ENCODE results near the gene COL17A1. TPM values are rescaled to one million over a fixed set of nuclear protein-coding genes. Genes with fewer than 3 reads are reported as not detected.
A peak's percentile ranks its signal among the peaks of the same experiment; 100 is the strongest.

Gene COL17A1
- total RNA-seq, 1 experiment from 2014 or later: 0.26 TPM

- H3K9me3 ChIP-seq (ENCODE audit: control insufficient read depth, insufficient read depth, low read depth, low read length): no peaks in the 10 kb centered on the region
- peak; percentile 70 for TF ChIP-seq CTCF (IDR thresholded peaks at IDR 0.05)
- TF ChIP-seq SIN3A (IDR thresholded peaks at IDR 0.05; ENCODE audit: borderline replicate concordance, insufficient read depth, low read depth, low read length): no peak
- ATAC-seq: peak; percentile 97
- H3K36me3 ChIP-seq (ENCODE audit: control insufficient read depth, insufficient read depth, low read length): peaks cover 31% of the 10 kb centered on the region
- POLR2A ChIA-PET: no interaction called here
- intact Hi-C loops (cut with micrococcal nuclease; ENCODE audit: unreplicated experiment) (loop anchor here (5.0 kb wide), 1 partner anchor 141 kb away; no protein-coding TSS in a partner anchor), in situ Hi-C loops (cut with HindIII; ENCODE audit: low pct_unique_long_range_greater_than_20kb, low sequenced_read_pairs) (no loop called here)
- H3K27ac ChIP-seq (ENCODE audit: low read length): no peak overlapping the region
- no peaks in the 10 kb centered on the region for H3K27me3 ChIP-seq (ENCODE audit: control insufficient read depth, insufficient read depth, low read length)
- H3K4me3 ChIP-seq (ENCODE audit: low read depth in 2 of 2, low read length in 2 of 2): no peak overlapping the region
- CTCF ChIA-PET: interaction anchor here (0.6 to 0.8 kb wide), 2 partner anchors 29 to 45 kb away, joined by 3 to 4 read pairs; no protein-coding TSS in a partner anchor
- BruUV-seq (replicated peaks): no TSS peak
- H3K4me1 ChIP-seq (ENCODE audit: control insufficient read depth, insufficient read depth, low read length): no peaks in the 10 kb centered on the region
- DNase-seq (ENCODE audit: low read depth, low spot score): no peak
These were observed 57.5 kb downstream of the COL17A1 start for GRCh38 chr10:104028146-104028545.

- TF ChIP-seq SIN3A (IDR thresholded peaks at IDR 0.05; ENCODE audit: borderline replicate concordance, insufficient read depth, low read depth, low read length) (no peak), REST (IDR thresholded peaks at IDR 0.05; ENCODE audit: insufficient read depth in 1 of 2, low read depth in 2 of 2, low read length in 1 of 2) (no peak), POLR2AphosphoS5 (IDR thresholded peaks at IDR 0.05; ENCODE audit: low read depth, low read length) (no peak), TCF7L2 (IDR thresholded peaks at IDR 0.05; ENCODE audit: low read depth, low read length) (no peak), CTCF (IDR thresholded peaks at IDR 0.05) (no peak)
- intact Hi-C loops (cut with micrococcal nuclease; ENCODE audit: unreplicated experiment) (loop anchor here (5.0 kb wide), 1 partner anchor 139 kb away; no protein-coding TSS in a partner anchor), in situ Hi-C loops (cut with HindIII; ENCODE audit: low pct_unique_long_range_greater_than_20kb, low sequenced_read_pairs) (no loop called here)
- H3K27ac ChIP-seq (ENCODE audit: low read length): no peak overlapping the region
- POLR2A ChIA-PET: no interaction called here
- H3K9me3 ChIP-seq (ENCODE audit: control insufficient read depth, insufficient read depth, low read depth, low read length): no peaks in the 10 kb centered on the region
- no peak for ATAC-seq
- CTCF ChIA-PET: no interaction called here
- H3K36me3 ChIP-seq (ENCODE audit: control insufficient read depth, insufficient read depth, low read length): peaks cover 31% of the 10 kb centered on the region
- H3K27me3 ChIP-seq (ENCODE audit: control insufficient read depth, insufficient read depth, low read length): no peaks in the 10 kb centered on the region
- no TSS peak for BruUV-seq (replicated peaks)
- H3K4me3 ChIP-seq (ENCODE audit: low read depth in 2 of 2, low read length in 2 of 2): no peak overlapping the region
- H3K4me1 ChIP-seq (ENCODE audit: control insufficient read depth, insufficient read depth, low read length): no peaks in the 10 kb centered on the region
- no peak for DNase-seq (ENCODE audit: low read depth, low spot score)
These were observed 58.9 kb downstream of the COL17A1 start for GRCh38 chr10:104026762-104027161.

Measured in Panc1 (cell line).